Chondrocyte (in vitro differentiated cells): ENCODE measurements around the gene DRG1. TPM values are rescaled to one million over a fixed set of nuclear protein-coding genes. Genes with fewer than 3 reads are reported as not detected.

ENCODE experiments used
- DNase-seq: peaks from one replicate; pipeline ENCODE4 v3.0.0; 2021; ENCODE audit warnings: mixed read lengths, low spot score
- H3K27ac Mint-ChIP-seq: one replicate; pipeline ENCODE4 v1.8.0; 2021; ENCODE audit warnings: mild to moderate bottlenecking, moderate library complexity, mixed read lengths; ENCODE audit not compliant: unreplicated experiment
- H3K27me3 Mint-ChIP-seq: 2 replicates; pipeline ENCODE4 v1.8.0; 2021; ENCODE audit warnings: low read depth, mixed read lengths
- H3K36me3 Mint-ChIP-seq: 2 replicates; pipeline ENCODE4 v1.8.0; 2021; ENCODE audit warnings: low read depth, mixed read lengths
- H3K4me1 Mint-ChIP-seq: 2 replicates; pipeline ENCODE4 v1.8.0; 2021; ENCODE audit warnings: low read depth, mild to moderate bottlenecking, mixed read lengths
- H3K4me3 Mint-ChIP-seq: one replicate; pipeline ENCODE4 v1.8.0; 2021; ENCODE audit warnings: mild to moderate bottlenecking, moderate library complexity, mixed read lengths; ENCODE audit not compliant: unreplicated experiment
- H3K9me3 Mint-ChIP-seq: 2 replicates; pipeline ENCODE4 v1.8.0; 2021; ENCODE audit warnings: low read depth, mixed read lengths
- total RNA-seq: library from RNA; stranded (reverse); gene quantifications from 3 replicates; pipeline ENCODE4 v1.2.1, GENCODE V29; 2021
- TF ChIP-seq, protein P1 (sequence below): fragments of 200-600 bp; sonication (generic); IDR thresholded peaks from 2 replicates; pipeline ENCODE4 v1.5.0; 2021; ENCODE audit warnings: antibody characterized with exemption, mild to moderate bottlenecking, moderate library complexity

The DRG1 gene
- total RNA-seq, 1 donor from 2014 or later = 44.2 TPM

DNA sequence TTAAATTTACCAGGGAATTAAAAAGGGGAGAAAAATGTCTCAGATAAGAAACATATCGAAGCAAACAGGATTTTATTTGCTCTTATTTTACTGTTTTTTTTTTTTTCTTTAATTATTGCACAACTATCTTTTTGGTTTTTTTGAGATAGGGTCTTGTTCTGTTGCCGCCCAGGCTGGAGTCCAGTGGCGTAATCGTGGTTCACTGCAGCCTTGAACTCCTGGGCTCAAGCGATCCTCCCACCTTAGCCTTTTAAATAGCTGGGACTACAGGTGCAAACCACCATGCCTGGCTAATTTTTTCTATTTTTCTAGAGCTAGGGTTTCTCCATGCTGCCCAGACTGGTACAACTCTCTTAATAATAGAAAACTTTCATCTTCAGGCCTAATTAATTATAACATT is 32.5 kb downstream of the DRG1 start:
- Mint-ChIP-seq H3K27ac (no peak overlapping the region), H3K27me3 (no peaks in the 10 kb centered on the region), H3K4me1 (no peaks in the 10 kb centered on the region), H3K9me3 (no peaks in the 10 kb centered on the region), H3K4me3 (no peak overlapping the region), H3K36me3 (peaks cover 45% of the 10 kb centered on the region)
- no peak for DNase-seq
- TF ChIP-seq, protein P1, sequence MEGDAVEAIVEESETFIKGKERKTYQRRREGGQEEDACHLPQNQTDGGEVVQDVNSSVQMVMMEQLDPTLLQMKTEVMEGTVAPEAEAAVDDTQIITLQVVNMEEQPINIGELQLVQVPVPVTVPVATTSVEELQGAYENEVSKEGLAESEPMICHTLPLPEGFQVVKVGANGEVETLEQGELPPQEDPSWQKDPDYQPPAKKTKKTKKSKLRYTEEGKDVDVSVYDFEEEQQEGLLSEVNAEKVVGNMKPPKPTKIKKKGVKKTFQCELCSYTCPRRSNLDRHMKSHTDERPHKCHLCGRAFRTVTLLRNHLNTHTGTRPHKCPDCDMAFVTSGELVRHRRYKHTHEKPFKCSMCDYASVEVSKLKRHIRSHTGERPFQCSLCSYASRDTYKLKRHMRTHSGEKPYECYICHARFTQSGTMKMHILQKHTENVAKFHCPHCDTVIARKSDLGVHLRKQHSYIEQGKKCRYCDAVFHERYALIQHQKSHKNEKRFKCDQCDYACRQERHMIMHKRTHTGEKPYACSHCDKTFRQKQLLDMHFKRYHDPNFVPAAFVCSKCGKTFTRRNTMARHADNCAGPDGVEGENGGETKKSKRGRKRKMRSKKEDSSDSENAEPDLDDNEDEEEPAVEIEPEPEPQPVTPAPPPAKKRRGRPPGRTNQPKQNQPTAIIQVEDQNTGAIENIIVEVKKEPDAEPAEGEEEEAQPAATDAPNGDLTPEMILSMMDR = no peak

DNA sequence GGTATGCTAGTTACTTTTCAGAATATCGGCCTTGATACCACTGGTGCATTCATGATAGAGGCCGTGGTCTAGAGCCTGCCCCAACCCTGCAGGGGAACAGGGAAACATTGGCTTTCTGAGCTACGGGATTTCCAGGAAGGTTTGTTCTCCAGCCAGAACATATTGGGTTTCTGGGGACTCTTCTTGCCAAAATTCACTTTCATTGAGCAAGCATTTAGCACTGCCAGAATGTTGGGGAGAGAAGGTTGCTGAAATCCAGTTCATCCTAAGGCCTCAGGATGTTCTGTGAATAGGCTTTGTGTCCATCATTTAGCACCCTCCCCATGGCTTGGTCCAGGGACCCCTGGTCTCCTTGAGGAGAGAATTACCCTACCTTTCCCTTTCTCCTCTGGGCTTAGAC is 36.7 kb downstream of the DRG1 start:
- Mint-ChIP-seq H3K9me3 (no peaks in the 10 kb centered on the region), H3K4me3 (no peak overlapping the region), H3K27me3 (no peaks in the 10 kb centered on the region), H3K4me1 (no peaks in the 10 kb centered on the region), H3K27ac (no peak overlapping the region), H3K36me3 (peaks cover 51% of the 10 kb centered on the region)
- DNase-seq = no peak
- TF ChIP-seq, protein P1 = no peak

- Mint-ChIP-seq H3K4me3 (no peak overlapping the region), H3K9me3 (no peaks in the 10 kb centered on the region), H3K27me3 (no peaks in the 10 kb centered on the region), H3K27ac (no peak overlapping the region), H3K36me3 (peaks cover 52% of the 10 kb centered on the region), H3K4me1 (no peaks in the 10 kb centered on the region)
- TF ChIP-seq, protein P1 = no peak
- DNase-seq = no peak
Measured at GRCh38 chr22:31439808-31440207, 40.4 kb downstream of the DRG1 start.

DNA sequence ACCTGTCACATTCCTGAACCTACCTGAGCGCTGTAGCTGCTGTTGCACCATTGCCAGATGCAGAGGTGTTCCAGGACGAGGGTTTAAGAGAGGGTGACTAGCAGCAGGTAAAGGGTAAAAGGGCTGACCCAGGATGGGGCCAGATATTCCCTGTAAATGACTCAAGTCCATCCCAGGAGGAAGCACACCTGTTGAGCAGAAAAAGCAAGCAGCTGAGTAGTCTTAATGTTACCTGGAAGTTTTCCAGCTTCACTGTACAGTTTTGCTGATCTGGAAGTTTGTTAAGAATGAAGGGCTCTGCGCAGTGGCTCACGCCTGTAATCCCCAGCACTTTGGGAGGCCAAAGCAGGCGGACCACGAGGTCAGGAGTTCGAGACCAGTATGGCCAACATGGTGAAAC is 41.3 kb downstream of the DRG1 start:
- no peak for DNase-seq
- Mint-ChIP-seq H3K36me3 (peaks cover 53% of the 10 kb centered on the region), H3K27ac (no peak overlapping the region), H3K4me1 (no peaks in the 10 kb centered on the region), H3K4me3 (no peak overlapping the region), H3K27me3 (no peaks in the 10 kb centered on the region), H3K9me3 (no peaks in the 10 kb centered on the region)
- TF ChIP-seq, protein P1 = no peak

GRCh38 chr22:31441652-31442051 is 42.2 kb downstream of the DRG1 start:
- Mint-ChIP-seq H3K27me3 (no peaks in the 10 kb centered on the region), H3K9me3 (no peaks in the 10 kb centered on the region), H3K27ac (no peak overlapping the region), H3K4me1 (no peaks in the 10 kb centered on the region), H3K4me3 (no peak overlapping the region), H3K36me3 (peaks cover 48% of the 10 kb centered on the region)
- DNase-seq = no peak
- TF ChIP-seq, protein P1 = no peak
